Measurements from ENCODE around the gene GRIPAP1.
A peak's percentile ranks its signal among the peaks of the same experiment; 100 is the strongest.

GRIPAP1 gene

DNA sequence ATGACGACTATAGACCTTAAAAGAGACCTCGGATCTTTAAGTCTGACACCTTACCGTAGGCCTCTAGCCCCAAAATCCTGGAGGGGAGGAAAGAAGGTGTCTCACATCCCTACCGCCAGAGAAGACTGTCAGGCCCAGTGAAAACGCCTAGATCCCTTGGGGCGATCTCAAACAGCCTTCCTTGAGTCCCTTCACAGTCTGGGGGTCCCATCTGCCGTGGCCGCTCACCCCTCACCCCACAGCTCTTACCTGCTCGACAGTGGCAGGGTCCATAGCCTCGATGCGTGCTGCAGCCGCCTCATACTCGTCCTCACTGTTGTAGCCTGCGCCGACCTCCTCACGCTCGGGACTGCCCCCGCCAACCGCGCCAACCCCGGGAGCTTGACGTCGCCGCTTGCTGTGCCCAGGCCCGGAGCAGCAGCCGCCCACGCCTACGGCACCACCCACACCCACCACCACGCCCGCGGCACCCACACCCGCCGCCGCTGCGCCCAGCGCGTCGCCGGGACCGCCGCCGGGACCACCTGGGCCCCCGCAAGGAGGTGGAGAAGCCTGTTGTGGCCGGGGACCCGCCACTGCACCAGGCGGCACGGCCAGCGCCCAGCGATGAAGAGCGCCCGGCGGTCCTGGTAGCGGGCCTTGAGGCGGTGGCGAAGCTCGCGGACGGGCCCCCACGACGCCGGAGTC lies 45.2 kb downstream of the GRIPAP1 start:
- Histone ChIP-seq H3K4me2 (ENCODE audit: low read length) (peak overlapping the region; percentile 95), H3K4me3 (ENCODE audit: low read length) (peak overlapping the region; percentile 96), H3K4me1 (ENCODE audit: low read length) (peaks cover 22% of the 10 kb centered on the region), H3K27ac (ENCODE audit: low read length) (peak overlapping the region; percentile 95), H2AFZ (ENCODE audit: low read depth, low read length) (no peak overlapping the region), H3K9ac (ENCODE audit: low read length) (peak overlapping the region; percentile 85), H3K27me3 (ENCODE audit: low read depth, low read length) (no peaks in the 10 kb centered on the region), H3K9me3 (ENCODE audit: insufficient read depth, low read length) (no peaks in the 10 kb centered on the region), H4K20me1 (ENCODE audit: insufficient read depth, low read length) (peaks cover 11% of the 10 kb centered on the region; the same call in 1 of the 2 replicates), H3K79me2 (ENCODE audit: low read length) (peaks cover 60% of the 10 kb centered on the region), H3K36me3 (replicated peaks; ENCODE audit: low read depth, low read length) (peaks cover 13% of the 10 kb centered on the region)
- no peak for TF ChIP-seq EZH2phosphoT487 (IDR thresholded peaks at IDR 0.05; ENCODE audit: low read depth)
- TF ChIP-seq, protein P1, sequence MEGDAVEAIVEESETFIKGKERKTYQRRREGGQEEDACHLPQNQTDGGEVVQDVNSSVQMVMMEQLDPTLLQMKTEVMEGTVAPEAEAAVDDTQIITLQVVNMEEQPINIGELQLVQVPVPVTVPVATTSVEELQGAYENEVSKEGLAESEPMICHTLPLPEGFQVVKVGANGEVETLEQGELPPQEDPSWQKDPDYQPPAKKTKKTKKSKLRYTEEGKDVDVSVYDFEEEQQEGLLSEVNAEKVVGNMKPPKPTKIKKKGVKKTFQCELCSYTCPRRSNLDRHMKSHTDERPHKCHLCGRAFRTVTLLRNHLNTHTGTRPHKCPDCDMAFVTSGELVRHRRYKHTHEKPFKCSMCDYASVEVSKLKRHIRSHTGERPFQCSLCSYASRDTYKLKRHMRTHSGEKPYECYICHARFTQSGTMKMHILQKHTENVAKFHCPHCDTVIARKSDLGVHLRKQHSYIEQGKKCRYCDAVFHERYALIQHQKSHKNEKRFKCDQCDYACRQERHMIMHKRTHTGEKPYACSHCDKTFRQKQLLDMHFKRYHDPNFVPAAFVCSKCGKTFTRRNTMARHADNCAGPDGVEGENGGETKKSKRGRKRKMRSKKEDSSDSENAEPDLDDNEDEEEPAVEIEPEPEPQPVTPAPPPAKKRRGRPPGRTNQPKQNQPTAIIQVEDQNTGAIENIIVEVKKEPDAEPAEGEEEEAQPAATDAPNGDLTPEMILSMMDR (IDR thresholded peaks at IDR 0.05; ENCODE audit: low read depth, low read length), result no peak

DNA sequence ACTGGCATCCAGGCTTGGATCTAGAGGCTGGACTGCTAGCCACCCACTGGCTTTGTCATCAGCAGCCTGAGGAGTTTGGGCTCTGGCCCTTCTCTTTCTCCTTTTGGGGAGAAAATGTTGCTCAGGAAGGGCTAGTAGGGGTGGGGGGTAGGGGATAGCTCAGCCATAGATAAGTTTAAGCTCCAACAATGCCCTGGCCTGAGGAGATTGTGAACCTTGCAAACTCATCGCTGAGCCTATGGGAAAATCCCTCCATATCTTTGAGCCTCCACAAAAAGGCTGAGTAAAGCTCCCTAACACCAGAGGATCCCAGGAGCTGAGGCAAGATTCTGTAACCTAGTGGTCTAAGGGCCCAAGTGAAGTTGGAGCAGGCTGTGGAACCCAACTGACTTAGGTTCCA lies 53.5 kb downstream of the GRIPAP1 start:
- Histone ChIP-seq H3K79me2 (ENCODE audit: low read length) (peaks cover 76% of the 10 kb centered on the region), H3K9me3 (ENCODE audit: insufficient read depth, low read length) (no peaks in the 10 kb centered on the region), H3K9ac (ENCODE audit: low read length) (no peak overlapping the region), H3K4me3 (ENCODE audit: low read length) (no peak overlapping the region), H3K4me2 (ENCODE audit: low read length) (no peak overlapping the region), H3K27ac (ENCODE audit: low read length) (no peak overlapping the region), H4K20me1 (ENCODE audit: insufficient read depth, low read length) (no peaks in the 10 kb centered on the region), H2AFZ (ENCODE audit: low read depth, low read length) (no peak overlapping the region), H3K36me3 (replicated peaks; ENCODE audit: low read depth, low read length) (peaks cover 3% of the 10 kb centered on the region), H3K27me3 (ENCODE audit: low read depth, low read length) (no peaks in the 10 kb centered on the region), H3K4me1 (ENCODE audit: low read length) (peaks cover 18% of the 10 kb centered on the region)
- TF ChIP-seq, protein P1 (IDR thresholded peaks at IDR 0.05; ENCODE audit: low read depth, low read length), result no peak
- TF ChIP-seq EZH2phosphoT487 (IDR thresholded peaks at IDR 0.05; ENCODE audit: low read depth), result no peak

DNA sequence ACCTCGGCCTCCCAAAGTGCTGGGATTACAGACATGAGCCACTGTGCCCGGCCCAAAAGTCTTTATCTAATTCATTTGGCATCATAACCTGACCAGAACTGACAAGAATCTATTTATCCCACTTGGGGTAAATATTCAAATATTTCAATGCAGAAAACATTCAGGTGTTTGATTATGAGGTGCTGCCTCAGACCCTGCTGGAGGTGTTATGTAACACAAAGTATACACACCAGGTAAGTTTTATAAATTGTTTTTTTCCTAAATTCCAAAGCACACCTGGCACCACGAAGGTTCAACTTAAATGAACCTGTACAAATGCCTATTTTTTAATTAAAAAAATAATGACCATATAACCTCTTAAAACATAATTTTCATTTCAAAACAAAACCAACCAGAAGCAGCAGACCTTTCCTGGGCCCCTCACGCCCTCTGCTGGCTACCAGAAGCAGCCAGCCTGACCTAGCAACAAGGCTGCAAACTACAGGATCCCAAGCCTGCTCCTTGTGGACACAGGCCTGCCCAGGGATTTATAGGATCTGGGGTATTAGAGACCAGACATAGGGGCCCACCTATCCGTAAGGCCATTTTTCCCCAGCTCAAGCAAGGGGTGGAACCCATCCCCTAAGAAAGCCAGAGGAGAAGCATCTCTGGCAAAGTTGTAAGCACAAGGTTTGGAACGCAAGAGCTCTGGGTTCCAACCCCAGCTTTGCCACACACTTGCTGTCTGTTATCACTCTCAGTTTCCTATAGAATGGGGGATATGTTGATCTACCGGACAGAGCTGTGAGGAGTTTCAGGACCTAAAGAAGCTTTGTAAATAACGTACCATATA lies 56.3 kb downstream of the GRIPAP1 start:
- Histone ChIP-seq H3K79me2 (ENCODE audit: low read length) (peaks cover 76% of the 10 kb centered on the region), H3K27ac (ENCODE audit: low read length) (peak overlapping the region; percentile 38), H3K4me3 (ENCODE audit: low read length) (no peak overlapping the region), H3K9me3 (ENCODE audit: insufficient read depth, low read length) (no peaks in the 10 kb centered on the region), H3K4me2 (ENCODE audit: low read length) (peak overlapping the region; percentile 41), H3K27me3 (ENCODE audit: low read depth, low read length) (no peaks in the 10 kb centered on the region), H3K9ac (ENCODE audit: low read length) (peak overlapping the region; percentile 27), H4K20me1 (ENCODE audit: insufficient read depth, low read length) (no peaks in the 10 kb centered on the region), H2AFZ (ENCODE audit: low read depth, low read length) (no peak overlapping the region), H3K36me3 (replicated peaks; ENCODE audit: low read depth, low read length) (peaks cover 13% of the 10 kb centered on the region), H3K4me1 (ENCODE audit: low read length) (peaks cover 46% of the 10 kb centered on the region)
- no peak for TF ChIP-seq EZH2phosphoT487 (IDR thresholded peaks at IDR 0.05; ENCODE audit: low read depth)
- TF ChIP-seq, protein P1 (IDR thresholded peaks at IDR 0.05; ENCODE audit: low read depth, low read length), result peak; percentile 79

DNA sequence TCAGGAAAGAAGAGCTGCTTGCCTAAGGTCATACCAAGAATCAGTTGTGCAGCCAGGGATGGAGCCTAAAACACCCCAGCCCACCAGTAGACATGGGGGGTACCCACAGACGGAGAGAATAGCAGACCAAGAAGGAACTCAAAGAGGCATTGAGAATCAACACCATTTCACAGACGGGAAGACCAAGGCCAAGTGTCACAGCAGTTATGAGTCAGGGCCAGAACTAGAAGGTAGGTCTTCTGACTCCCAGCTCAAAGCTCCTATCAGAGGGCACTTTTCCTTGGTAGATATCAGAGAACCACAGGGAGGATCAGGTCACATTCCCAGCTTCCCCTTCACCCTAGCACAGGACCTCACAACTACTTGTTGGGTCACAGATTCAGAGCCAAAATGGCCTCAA lies 59.2 kb downstream of the GRIPAP1 start:
- Histone ChIP-seq H3K9ac (ENCODE audit: low read length) (peak overlapping the region; percentile 39), H3K36me3 (replicated peaks; ENCODE audit: low read depth, low read length) (peaks cover 22% of the 10 kb centered on the region), H3K4me1 (ENCODE audit: low read length) (peaks cover 72% of the 10 kb centered on the region), H3K27me3 (ENCODE audit: low read depth, low read length) (no peaks in the 10 kb centered on the region), H3K9me3 (ENCODE audit: insufficient read depth, low read length) (no peaks in the 10 kb centered on the region), H3K4me3 (ENCODE audit: low read length) (no peak overlapping the region), H3K4me2 (ENCODE audit: low read length) (peak overlapping the region; percentile 24; the same call in 1 of the 2 replicates), H4K20me1 (ENCODE audit: insufficient read depth, low read length) (no peaks in the 10 kb centered on the region), H3K27ac (ENCODE audit: low read length) (peak overlapping the region; percentile 62), H3K79me2 (ENCODE audit: low read length) (peaks cover 84% of the 10 kb centered on the region), H2AFZ (ENCODE audit: low read depth, low read length) (no peak overlapping the region)
- TF ChIP-seq, protein P1 (IDR thresholded peaks at IDR 0.05; ENCODE audit: low read depth, low read length), result no peak
- TF ChIP-seq EZH2phosphoT487 (IDR thresholded peaks at IDR 0.05; ENCODE audit: low read depth), result no peak
